D721Med (cell line): Measurements from ENCODE around the gene SYNPO2L.
A peak's percentile ranks its signal among the peaks of the same experiment; 100 is the strongest.

Experiments
- DNase-seq: peaks from one replicate; pipeline ENCODE4 v3.0.0; 2011; ENCODE audit warnings: low spot score; ENCODE audit not compliant: insufficient read length
- FAIRE-seq: peaks from 2 replicates; lab custom pipeline; 2011; peaks lifted over from hg19 to GRCh38; lab: Jason Lieb, UNC
- TF ChIP-seq, protein P1 (sequence below): IDR thresholded peaks from 2 replicates; pipeline ENCODE4 v1.5.1; 2012; ENCODE audit warnings: mild to moderate bottlenecking, control low read depth; ENCODE audit not compliant: insufficient read depth; ENCODE audit errors: missing control alignments

SYNPO2L gene

DNA sequence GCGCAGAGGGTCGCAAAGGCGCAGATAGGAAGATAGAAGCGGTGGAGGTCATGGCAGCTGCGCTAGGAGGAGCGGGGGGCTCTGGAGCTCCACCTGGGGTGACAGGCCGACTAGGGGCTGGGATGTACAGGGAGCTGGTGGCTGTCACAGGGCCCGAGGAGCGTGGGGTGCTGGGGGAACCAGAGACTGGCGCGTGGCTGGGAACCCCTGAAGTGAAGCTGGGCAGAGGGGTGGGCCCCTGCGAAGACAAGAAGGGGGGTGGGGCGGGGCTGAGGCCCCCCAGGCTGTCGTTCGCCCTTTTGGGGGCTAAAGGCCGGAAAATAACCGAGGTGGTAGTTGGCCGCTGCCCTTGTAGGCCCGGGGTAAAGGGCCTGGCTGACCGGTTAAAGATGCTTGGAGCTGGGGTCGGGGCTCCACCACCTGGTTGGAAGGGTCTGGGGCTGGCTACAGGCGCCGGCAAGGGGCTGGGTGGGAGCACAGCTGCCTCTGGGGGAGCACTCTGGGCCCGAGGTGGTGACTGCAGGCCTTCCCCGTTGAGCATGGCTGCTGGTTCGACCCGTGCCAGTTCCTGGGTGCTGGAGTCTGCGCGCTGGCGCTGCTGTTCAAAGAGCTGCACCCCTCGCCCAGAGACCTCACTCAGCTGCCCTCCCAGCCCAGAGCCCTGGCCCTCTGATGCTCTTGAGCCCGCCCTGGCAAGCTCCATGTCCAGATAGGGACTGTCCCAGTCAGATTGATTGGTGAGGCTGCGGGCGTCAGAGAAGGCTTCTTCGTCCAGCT is 7.8 kb downstream of the SYNPO2L start:
- FAIRE-seq (no peak), DNase-seq (no peak)
- TF ChIP-seq, protein P1, sequence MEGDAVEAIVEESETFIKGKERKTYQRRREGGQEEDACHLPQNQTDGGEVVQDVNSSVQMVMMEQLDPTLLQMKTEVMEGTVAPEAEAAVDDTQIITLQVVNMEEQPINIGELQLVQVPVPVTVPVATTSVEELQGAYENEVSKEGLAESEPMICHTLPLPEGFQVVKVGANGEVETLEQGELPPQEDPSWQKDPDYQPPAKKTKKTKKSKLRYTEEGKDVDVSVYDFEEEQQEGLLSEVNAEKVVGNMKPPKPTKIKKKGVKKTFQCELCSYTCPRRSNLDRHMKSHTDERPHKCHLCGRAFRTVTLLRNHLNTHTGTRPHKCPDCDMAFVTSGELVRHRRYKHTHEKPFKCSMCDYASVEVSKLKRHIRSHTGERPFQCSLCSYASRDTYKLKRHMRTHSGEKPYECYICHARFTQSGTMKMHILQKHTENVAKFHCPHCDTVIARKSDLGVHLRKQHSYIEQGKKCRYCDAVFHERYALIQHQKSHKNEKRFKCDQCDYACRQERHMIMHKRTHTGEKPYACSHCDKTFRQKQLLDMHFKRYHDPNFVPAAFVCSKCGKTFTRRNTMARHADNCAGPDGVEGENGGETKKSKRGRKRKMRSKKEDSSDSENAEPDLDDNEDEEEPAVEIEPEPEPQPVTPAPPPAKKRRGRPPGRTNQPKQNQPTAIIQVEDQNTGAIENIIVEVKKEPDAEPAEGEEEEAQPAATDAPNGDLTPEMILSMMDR = no peak

DNA sequence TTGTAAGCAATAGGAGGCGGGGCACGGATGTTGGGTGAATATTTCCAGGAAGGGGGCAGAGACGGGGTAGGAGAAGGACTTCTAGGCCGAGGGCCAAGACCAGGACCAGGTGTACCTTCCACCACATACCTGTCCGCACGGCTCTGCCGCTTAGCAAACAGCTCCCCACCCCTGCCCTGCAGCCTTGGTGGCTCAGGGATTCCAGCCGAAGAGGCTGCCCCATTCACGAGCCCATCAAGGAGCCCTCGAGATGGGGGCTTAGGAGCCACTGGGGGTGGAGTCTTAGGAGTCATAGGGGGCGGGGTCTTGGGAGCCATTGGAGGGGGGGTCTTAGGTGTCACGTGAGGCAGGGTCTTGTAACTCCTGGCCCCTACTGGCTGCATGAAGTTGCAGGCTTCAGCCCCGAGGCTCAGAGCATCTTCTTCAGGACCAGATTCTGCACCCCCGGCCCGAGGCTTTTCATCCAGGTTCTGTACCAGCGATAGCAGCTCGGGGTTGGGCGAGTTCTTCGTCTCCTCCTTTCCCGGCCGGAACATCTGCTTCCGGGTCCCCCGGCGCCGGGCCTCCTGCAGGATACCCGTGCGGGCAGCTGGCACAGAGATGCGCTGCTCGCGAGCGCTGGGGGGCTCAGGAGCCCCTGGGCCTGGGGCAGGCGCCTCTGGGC is 8.5 kb downstream of the SYNPO2L start:
- TF ChIP-seq, protein P1 = no peak
- DNase-seq = peak; percentile 98
- no peak for FAIRE-seq

DNA sequence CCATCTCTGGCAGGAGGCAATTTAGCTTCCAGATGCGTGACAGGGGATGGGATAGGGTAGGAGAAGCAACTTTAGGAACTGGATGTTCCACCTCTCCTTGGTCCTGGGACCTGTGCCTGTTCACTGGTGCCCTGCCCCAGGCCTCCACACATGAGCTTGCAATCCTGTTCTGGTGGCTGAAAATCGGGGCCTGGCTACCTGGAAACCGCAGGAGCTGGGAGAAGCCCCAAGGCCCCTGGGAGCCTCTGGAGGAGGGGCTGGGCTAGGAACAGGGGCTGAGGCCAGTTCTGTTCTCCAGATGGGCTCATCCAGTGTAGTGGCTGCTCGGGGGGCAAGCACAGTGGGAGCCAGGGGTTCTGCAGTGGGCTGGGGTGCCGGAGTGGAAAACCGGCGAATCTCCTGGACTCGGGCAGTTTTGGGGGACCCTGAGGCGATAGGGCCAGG is 9.2 kb downstream of the SYNPO2L start:
- TF ChIP-seq, protein P1 = no peak
- no peak for FAIRE-seq
- DNase-seq = no peak

DNA sequence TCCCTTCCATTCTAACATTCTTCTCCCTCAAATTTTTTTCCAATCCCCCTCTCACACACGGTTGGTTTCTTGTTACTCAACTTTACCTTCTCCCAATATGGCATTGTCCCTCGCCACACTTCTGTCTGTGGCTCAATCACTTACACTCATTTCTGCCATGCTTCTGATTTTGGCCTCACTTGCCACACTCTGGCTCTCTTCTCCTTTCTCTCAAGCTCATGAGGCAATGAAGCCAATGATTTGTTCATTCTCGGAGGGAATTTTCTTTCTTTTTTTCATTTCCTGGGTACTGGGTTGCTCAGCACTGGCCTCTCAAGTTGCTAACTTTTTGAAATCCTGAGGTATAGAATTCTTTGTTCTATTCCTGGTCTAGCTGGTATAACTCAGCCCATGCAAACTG is 10.6 kb downstream of the SYNPO2L start:
- no peak for FAIRE-seq
- no peak for DNase-seq
- TF ChIP-seq, protein P1 = no peak

DNA sequence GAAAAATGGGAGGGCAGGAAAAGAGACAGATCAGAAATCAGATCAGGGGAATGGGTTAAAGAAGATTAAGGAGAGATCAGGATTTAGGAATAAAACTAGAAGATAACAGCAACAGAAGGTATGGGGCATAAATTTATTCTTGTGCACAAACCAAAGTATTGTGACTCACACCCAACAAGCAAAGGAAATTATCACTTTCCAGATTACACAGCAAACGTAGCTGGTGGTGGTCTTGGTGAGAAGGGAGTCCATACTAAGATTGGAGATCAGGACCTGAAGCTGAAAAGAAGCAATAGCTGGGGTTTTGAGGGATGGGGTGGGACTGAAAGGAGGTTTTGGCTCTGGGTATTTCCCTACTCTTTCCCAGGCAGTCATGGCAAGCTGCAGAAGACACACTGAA is 11.1 kb downstream of the SYNPO2L start:
- TF ChIP-seq, protein P1 = no peak
- FAIRE-seq (no peak), DNase-seq (peak; percentile 9)

DNA sequence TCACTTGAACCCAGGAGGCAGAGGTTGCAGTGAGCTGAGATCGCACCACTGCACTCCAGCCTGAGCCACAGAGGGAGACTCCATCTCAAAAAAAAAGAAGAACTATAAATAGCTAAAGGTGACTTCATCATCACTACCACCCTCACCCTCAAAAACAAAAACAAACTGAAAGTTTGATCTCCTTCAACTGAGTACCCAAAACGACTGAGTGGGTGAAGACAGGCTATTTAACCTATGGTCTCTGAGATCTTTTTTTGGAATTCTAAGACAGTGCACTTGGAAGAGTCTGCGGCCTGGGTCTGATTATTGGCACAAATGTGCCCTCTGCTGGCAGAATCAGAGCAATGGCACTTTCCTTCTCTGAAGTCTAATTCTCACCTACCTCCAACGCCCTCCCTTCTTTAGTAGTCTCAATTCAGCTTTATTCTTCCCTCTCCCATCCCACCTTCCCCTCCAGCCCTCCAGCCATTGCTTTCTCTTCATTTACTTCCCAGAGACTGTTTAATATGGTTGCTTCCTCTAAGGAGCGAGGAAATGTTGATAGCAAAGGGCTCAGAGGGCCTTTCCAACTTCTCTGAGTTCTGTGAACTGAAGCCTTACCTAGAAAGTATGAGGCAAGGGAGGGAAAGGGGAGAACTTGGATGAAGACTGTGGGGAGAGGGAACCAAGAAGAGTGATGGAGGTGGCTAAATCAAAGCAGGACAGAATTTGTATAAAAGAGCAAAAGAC is 11.7 kb downstream of the SYNPO2L start:
- TF ChIP-seq, protein P1 = peak; percentile 88
- FAIRE-seq = peak; percentile 44
- peak; percentile 80 for DNase-seq
